Mucosa of descending colon (tissue), 3 donors: ENCODE data around the gene ARL4A. TPM values are rescaled to one million over a fixed set of nuclear protein-coding genes. Genes with fewer than 3 reads are reported as not detected.

Source experiments
- ATAC-seq: fragments of 200-7000 bp; cut with Tn5 transposase; one replicate; pipeline ENCODE4 v1.9.1; 2020; ENCODE audit warnings: mild to moderate bottlenecking, moderate library complexity
- DNase-seq, 3 donors: peaks; one replicate each; pipeline ENCODE4 v3.0.0-alpha.2; 2020
- H3K36me3 ChIP-seq: fragments of 200-600 bp; one replicate; pipeline ENCODE4 v1.8.0; 2021; ENCODE audit warnings: low read depth, mild to moderate bottlenecking
- H3K4me1 ChIP-seq: fragments of 200-600 bp; one replicate; pipeline ENCODE4 v1.8.0; 2021; ENCODE audit warnings: low read depth, mild to moderate bottlenecking
- H3K4me3 ChIP-seq: fragments of 200-600 bp; one replicate; pipeline ENCODE4 v1.8.0; 2021; ENCODE audit warnings: mild to moderate bottlenecking
- H3K9me3 ChIP-seq: fragments of 200-600 bp; one replicate; pipeline ENCODE4 v1.8.0; 2021; ENCODE audit warnings: mild to moderate bottlenecking
- CTCF ChIP-seq: fragments of 200-600 bp; IDR thresholded peaks from one replicate; pipeline ENCODE4 v1.8.0; 2022; ENCODE audit warnings: antibody characterized with exemption, mild to moderate bottlenecking
- intact Hi-C, 2 donors: fragments of 100-400 bp; cut with DNase I in 1 of 2; cut with micrococcal nuclease in 1 of 2; formaldehyde crosslinking; loops; one replicate each; pipeline versions ENCODE4 v1.11.0 to v1.11.1; 2022; cut with DNase I, micrococcal nuclease
- long read RNA-seq, 2 donors: library from polyadenylated mRNA; unstranded; transcript quantifications; one replicate each; pipeline ENCODE4 v2.0.0, GENCODE V29; 2019 to 2021
- total RNA-seq, 3 donors: library from RNA; stranded (reverse); fragmentation: NEBNext Ultra II Directional in 2 of 3; extraction: Animal tissue kit (Norgen Biotek cat#: 25700) in 2 of 3; gene quantifications; one replicate each; pipeline versions ENCODE4 v1.2.1 to v1.2.4, GENCODE V29; 2021 to 2023
- donor health status: DM: no; HTN: no; CAD: no; lungs with moderate emphysema.
- donor health status: DM: no; HTN: no; CAD: no.
- donor health status: DM: no; HTN: yes; CAD: no.

The ARL4A gene
- total RNA-seq = 10 to 100 TPM; 55.3 to 88.3 (median 73.4) TPM
- long read RNA-seq, donor 1, transcript ARL4A-201 (2 exons, 1,147 nt) = major isoform, 19 of 31 reads
- long read RNA-seq, donor 1, transcript ARL4A-205 (2 exons, 840 nt) = minor isoform, 5 of 31 reads
- long read RNA-seq, donor 1, transcript ARL4A-204 (2 exons, 1,144 nt) = minor isoform, 5 of 31 reads
- long read RNA-seq, donor 1, partial matches to known transcripts = 0 of 31 reads
- long read RNA-seq, donor 1, other reads (novel, unspliced or antisense) = 0 of 31 reads
- long read RNA-seq, donor 2, transcript ARL4A-201 (2 exons, 1,147 nt) = minor isoform, 7 of 30 reads
- long read RNA-seq, donor 2, transcript ARL4A-205 (2 exons, 840 nt) = minor isoform, 7 of 30 reads
- long read RNA-seq, donor 2, transcript ARL4A-206 (2 exons, 845 nt) = major isoform, 13 of 30 reads
- long read RNA-seq, donor 2, partial matches to known transcripts = 0 of 30 reads
- long read RNA-seq, donor 2, other reads (novel, unspliced or antisense) = 1 of 30 reads

- H3K4me3 ChIP-seq = peak within 1 kb of the TSS; percentile 60
- no peaks in the 10 kb centered on the region for H3K4me1 ChIP-seq
- intact Hi-C loops = no loop called here
- ATAC-seq (peak; percentile 89), DNase-seq (peak; percentile 98 to 100 (median 98))
- no peaks in the 10 kb centered on the region for H3K36me3 ChIP-seq
- no peaks in the 10 kb centered on the region for H3K9me3 ChIP-seq
- no peak for TF ChIP-seq CTCF
Observed at GRCh38 chr7:12686891-12687717, at the start of gene ARL4A. ARL4A (plus strand) TSS chr7:12687633; CDS start chr7:12688255, 622 bp downstream.

- intact Hi-C loops = loop anchor here in 1 of 2 donors (10.0 kb wide), 1 partner anchor 627 kb away; no protein-coding TSS in a partner anchor
- no peaks in the 10 kb centered on the region for H3K4me1 ChIP-seq
- DNase-seq = peak in 1 of 3 donors; percentile 7
- peak; percentile 74 for ATAC-seq
- TF ChIP-seq CTCF = no peak
- H3K36me3 ChIP-seq = no peaks in the 10 kb centered on the region
- H3K9me3 ChIP-seq = no peaks in the 10 kb centered on the region
- no peak overlapping the region for H3K4me3 ChIP-seq
Observed at GRCh38 chr7:12637819-12638592, 49.4 kb upstream of the ARL4A start.

GRCh38 chr7:12638851-12639456, 48.5 kb upstream of the ARL4A start:
- Histone ChIP-seq H3K4me1 (no peaks in the 10 kb centered on the region), H3K36me3 (no peaks in the 10 kb centered on the region), H3K9me3 (no peaks in the 10 kb centered on the region), H3K4me3 (no peak overlapping the region)
- peak; percentile 33 for TF ChIP-seq CTCF
- intact Hi-C loops = loop anchor here in 1 of 2 donors (10.0 kb wide), 1 partner anchor 626 kb away; no protein-coding TSS in a partner anchor
- DNase-seq = no peak
- ATAC-seq = peak; percentile 50

- Histone ChIP-seq H3K9me3 (no peaks in the 10 kb centered on the region), H3K36me3 (no peaks in the 10 kb centered on the region), H3K4me1 (no peaks in the 10 kb centered on the region), H3K4me3 (no peak overlapping the region)
- ATAC-seq (no peak), DNase-seq (no peak)
- no peak for TF ChIP-seq CTCF
- intact Hi-C loops = no loop called here
Observed at GRCh38 chr7:12640299-12641096, 46.9 kb upstream of the ARL4A start.
